H1 (cell line): Measurements from ENCODE around the gene ACER3. TPM values are rescaled to one million over a fixed set of nuclear protein-coding genes. Genes with fewer than 3 reads are reported as not detected.

Source experiments
- CHD2 ChIP-seq: IDR thresholded peaks from 2 replicates; pipeline ENCODE4 v1.6.1; 2012; ENCODE audit warnings: low read length, improper control_type of control experiment
- CHD7 ChIP-seq: fragments of 300-600 bp; sonication (generic); IDR thresholded peaks from 2 replicates; pipeline ENCODE4 v1.7.1; 2012; ENCODE audit warnings: low read length, moderate library complexity, mild to moderate bottlenecking, inconsistent platforms; ENCODE audit not compliant: insufficient replicate concordance
- RAD21 ChIP-seq, 2 experiments: IDR thresholded peaks in 1 of 2; conservative IDR thresholded peaks in 1 of 2; 2 replicates each; pipeline ENCODE4 v1.6.1; 2011; ENCODE audit warnings: low read depth in 2 of 2, low read length in 2 of 2, improper control_type of control experiment in 1 of 2, inconsistent platforms in 1 of 2, mild to moderate bottlenecking in 1 of 2, moderate library complexity in 1 of 2
- TEAD4 ChIP-seq: IDR thresholded peaks from 2 replicates; pipeline ENCODE4 v1.6.1; 2012; ENCODE audit warnings: low read depth, low read length, inconsistent platforms, mixed read lengths
- polyA plus RNA-seq, 7 experiments: library from polyadenylated mRNA; depleted of rRNA in 3 of 7; stranded (reverse) in 5 of 7; unstranded in 2 of 7; fragments of >200 nt in 5 of 7; fragments of 200-250 nt in 2 of 7; gene quantifications; 1 replicate in 5 of 7; 2 replicates in 1 of 7; 4 replicates in 1 of 7; pipeline versions ENCODE4 v1.2.1 to v1.2.3, GENCODE V29; 2011 to 2013; ENCODE audit warnings: missing spikeins in 2 of 7, mixed read lengths in 2 of 7
- total RNA-seq: library from RNA; stranded (reverse); fragmentation: NEBNext Ultra II Directional; extraction: Animal tissue kit (Norgen Biotek cat#: 25700); gene quantifications from 2 replicates; pipeline ENCODE4 v1.2.1, GENCODE V29; 2021

The ACER3 gene
- total and polyA plus RNA-seq, 2 of the 8 experiments (the other 6 are each of a cell fraction or from before 2014, with no cell fraction given), result 5.7 to 16.2 TPM

GRCh38 chr11:77040889-77041288 lies 180.2 kb downstream of the ACER3 start (continued):
- TF ChIP-seq CHD7 (no peak), TEAD4 (no peak), CHD2 (no peak), RAD21 (IDR thresholded peaks at IDR 0.05 in 1 of 2, conservative IDR thresholded peaks at IDR 0.05 in 1 of 2; ENCODE audit: low read depth in 2 of 2, low read length in 2 of 2) (no peak)
